ENCODE measurements around the gene NAA80. TPM values are rescaled to one million over a fixed set of nuclear protein-coding genes. Genes with fewer than 3 reads are reported as not detected.
A peak's percentile ranks its signal among the peaks of the same experiment; 100 is the strongest.

The NAA80 gene
- total RNA-seq, 1 experiment from 2014 or later: 8.7 TPM

- H3K4me1 ChIP-seq (ENCODE audit: insufficient read depth, low read length): peaks cover 62% of the 10 kb centered on the region
- 0 out of 2 replicates have a peak, but pooled peaks cover 3% of the 10 kb centered on the region for H3K79me2 ChIP-seq (ENCODE audit: low read length)
- ChIA-PET POLR2A (ENCODE audit: unreplicated experiment) (no interaction called here), CTCF (no interaction called here)
- H3K4me3 ChIP-seq (ENCODE audit: low read length): no peak overlapping the region
- no peaks in the 10 kb centered on the region for H3K9me3 ChIP-seq (ENCODE audit: low read length)
- no peak for TF ChIP-seq CTCF (conservative IDR thresholded peaks at IDR 0.05; ENCODE audit: low read depth, low read length)
- no peak for TF ChIP-seq EZH2 (IDR thresholded peaks at IDR 0.05; ENCODE audit: low read length, unreplicated experiment)
- TF ChIP-seq EZH2phosphoT487 (IDR thresholded peaks at IDR 0.05; ENCODE audit: borderline replicate concordance, low read length): no peak
- H3K9me2 ChIP-seq (replicated peaks; ENCODE audit: low read length): no peaks in the 10 kb centered on the region
- H2AFZ ChIP-seq (ENCODE audit: low read length): no peak overlapping the region
- peak overlapping the region; percentile 53 for H3K27ac ChIP-seq (ENCODE audit: low read length)
- no TSS peak for BruUV-seq (replicated peaks)
- no peak for DNase-seq
- H3F3A ChIP-seq (ENCODE audit: low read length, unreplicated experiment): no peaks in the 10 kb centered on the region
- no peak for ATAC-seq
- no peak overlapping the region for H3K9ac ChIP-seq (ENCODE audit: low read length)
- intact Hi-C loops (cut with micrococcal nuclease): loop anchor here (1.0 kb wide), 1 partner anchor 8 kb away; no protein-coding TSS in a partner anchor
- H4K20me1 ChIP-seq (ENCODE audit: low read length): no peaks in the 10 kb centered on the region
- H3K27me3 ChIP-seq (ENCODE audit: low read length): no peaks in the 10 kb centered on the region
- peak overlapping the region; percentile 83; the same call in 1 of the 2 replicates for H3K4me2 ChIP-seq (ENCODE audit: low read length)
- no peaks in the 10 kb centered on the region for H3K36me3 ChIP-seq (ENCODE audit: low read depth, low read length)
Measured at GRCh38 chr3:50268276-50268675, 30.9 kb downstream of the NAA80 start.

- peaks cover 59% of the 10 kb centered on the region for H3K4me1 ChIP-seq (ENCODE audit: insufficient read depth, low read length)
- no peaks in the 10 kb centered on the region for H3K36me3 ChIP-seq (ENCODE audit: low read depth, low read length)
- DNase-seq (no peak), ATAC-seq (no peak)
- no peak for TF ChIP-seq CTCF (conservative IDR thresholded peaks at IDR 0.05; ENCODE audit: low read depth, low read length)
- no peak overlapping the region for H3K27ac ChIP-seq (ENCODE audit: low read length)
- no peaks in the 10 kb centered on the region for H3K9me3 ChIP-seq (ENCODE audit: low read length)
- H3K4me2 ChIP-seq (ENCODE audit: low read length): peak overlapping the region; percentile 35
- no peak overlapping the region for H3K4me3 ChIP-seq (ENCODE audit: low read length)
- no TSS peak for BruUV-seq (replicated peaks)
- no peaks in the 10 kb centered on the region for H3K27me3 ChIP-seq (ENCODE audit: low read length)
- CTCF ChIA-PET: no interaction called here
- H3K9ac ChIP-seq (ENCODE audit: low read length): no peak overlapping the region
- H4K20me1 ChIP-seq (ENCODE audit: low read length): no peaks in the 10 kb centered on the region
- intact Hi-C loops (cut with micrococcal nuclease): no loop called here
- no peak overlapping the region for H2AFZ ChIP-seq (ENCODE audit: low read length)
- H3K9me2 ChIP-seq (replicated peaks; ENCODE audit: low read length): no peaks in the 10 kb centered on the region
- POLR2A ChIA-PET (ENCODE audit: unreplicated experiment): no interaction called here
- 0 out of 2 replicates have a peak, but pooled peaks cover 3% of the 10 kb centered on the region for H3K79me2 ChIP-seq (ENCODE audit: low read length)
- no peaks in the 10 kb centered on the region for H3F3A ChIP-seq (ENCODE audit: low read length, unreplicated experiment)
Measured at GRCh38 chr3:50267280-50267913, 31.8 kb downstream of the NAA80 start.

- H3K4me3 ChIP-seq (ENCODE audit: low read length): no peak overlapping the region
- H3K4me1 ChIP-seq (ENCODE audit: insufficient read depth, low read length): peaks cover 59% of the 10 kb centered on the region
- H3K27me3 ChIP-seq (ENCODE audit: low read length): no peaks in the 10 kb centered on the region
- no peaks in the 10 kb centered on the region for H3K9me2 ChIP-seq (replicated peaks; ENCODE audit: low read length)
- H3K4me2 ChIP-seq (ENCODE audit: low read length): peak overlapping the region; percentile 35; the same call in 1 of the 2 replicates
- H2AFZ ChIP-seq (ENCODE audit: low read length): no peak overlapping the region
- ChIA-PET CTCF (no interaction called here), POLR2A (ENCODE audit: unreplicated experiment) (no interaction called here)
- H4K20me1 ChIP-seq (ENCODE audit: low read length): no peaks in the 10 kb centered on the region
- TF ChIP-seq CTCF (conservative IDR thresholded peaks at IDR 0.05; ENCODE audit: low read depth, low read length) (no peak), EZH2phosphoT487 (IDR thresholded peaks at IDR 0.05; ENCODE audit: borderline replicate concordance, low read length) (no peak), EZH2 (IDR thresholded peaks at IDR 0.05; ENCODE audit: low read length, unreplicated experiment) (no peak)
- 0 out of 2 replicates have a peak, but pooled peaks cover 3% of the 10 kb centered on the region for H3K79me2 ChIP-seq (ENCODE audit: low read length)
- H3K9ac ChIP-seq (ENCODE audit: low read length): no peak overlapping the region
- H3K27ac ChIP-seq (ENCODE audit: low read length): no peak overlapping the region
- H3F3A ChIP-seq (ENCODE audit: low read length, unreplicated experiment): no peaks in the 10 kb centered on the region
- DNase-seq (no peak), ATAC-seq (no peak)
- intact Hi-C loops (cut with micrococcal nuclease): no loop called here
- no peaks in the 10 kb centered on the region for H3K36me3 ChIP-seq (ENCODE audit: low read depth, low read length)
- no peaks in the 10 kb centered on the region for H3K9me3 ChIP-seq (ENCODE audit: low read length)
- TSS peak; percentile 33 for BruUV-seq (replicated peaks)
Measured at GRCh38 chr3:50266836-50267235, 32.4 kb downstream of the NAA80 start.

All from PC-3 (cell line).